Anterior cingulate cortex (tissue), 58 donors: ENCODE results near the gene OR6T1.

ENCODE experiments used
- DNase-seq, 58 donors: peaks; one replicate each; lab custom pipeline; 2025; lab: John Stamatoyannopoulos, UW

The OR6T1 gene

DNA sequence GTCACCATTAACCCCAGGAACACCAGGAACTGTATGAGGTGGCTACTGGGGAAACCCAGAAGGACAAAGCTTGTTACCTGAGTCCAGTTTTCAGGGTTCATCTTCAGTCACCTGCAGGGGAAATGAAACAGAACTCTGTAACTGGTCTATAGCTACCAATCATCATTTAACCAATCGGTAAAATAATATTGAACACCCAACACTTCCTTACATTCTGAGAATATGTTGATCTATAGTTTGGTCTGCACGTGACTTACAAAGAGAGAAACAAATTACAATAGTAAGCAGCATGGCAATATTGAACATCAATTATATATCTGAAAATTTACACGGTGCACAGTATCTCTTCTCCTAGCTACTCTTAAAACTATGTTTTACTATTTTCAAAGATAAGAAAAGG, at the start of gene OR6T1:
TSS of gene OR6T1 (minus strand) at position 101 of the 400 bp plus-strand sequence. CDS start at position 101, 0 bp downstream.
- no peak for DNase-seq

GRCh38 chr11:123979311-123979710, 35.7 kb upstream of the OR6T1 start:
- no peak for DNase-seq

GRCh38 chr11:123977731-123978347, 34.2 kb upstream of the OR6T1 start, which contains the start of gene OR10S1:
OR10S1 (minus strand) TSS chr11:123977781; CDS start chr11:123977664, 117 bp downstream.
- DNase-seq = no peak

DNA sequence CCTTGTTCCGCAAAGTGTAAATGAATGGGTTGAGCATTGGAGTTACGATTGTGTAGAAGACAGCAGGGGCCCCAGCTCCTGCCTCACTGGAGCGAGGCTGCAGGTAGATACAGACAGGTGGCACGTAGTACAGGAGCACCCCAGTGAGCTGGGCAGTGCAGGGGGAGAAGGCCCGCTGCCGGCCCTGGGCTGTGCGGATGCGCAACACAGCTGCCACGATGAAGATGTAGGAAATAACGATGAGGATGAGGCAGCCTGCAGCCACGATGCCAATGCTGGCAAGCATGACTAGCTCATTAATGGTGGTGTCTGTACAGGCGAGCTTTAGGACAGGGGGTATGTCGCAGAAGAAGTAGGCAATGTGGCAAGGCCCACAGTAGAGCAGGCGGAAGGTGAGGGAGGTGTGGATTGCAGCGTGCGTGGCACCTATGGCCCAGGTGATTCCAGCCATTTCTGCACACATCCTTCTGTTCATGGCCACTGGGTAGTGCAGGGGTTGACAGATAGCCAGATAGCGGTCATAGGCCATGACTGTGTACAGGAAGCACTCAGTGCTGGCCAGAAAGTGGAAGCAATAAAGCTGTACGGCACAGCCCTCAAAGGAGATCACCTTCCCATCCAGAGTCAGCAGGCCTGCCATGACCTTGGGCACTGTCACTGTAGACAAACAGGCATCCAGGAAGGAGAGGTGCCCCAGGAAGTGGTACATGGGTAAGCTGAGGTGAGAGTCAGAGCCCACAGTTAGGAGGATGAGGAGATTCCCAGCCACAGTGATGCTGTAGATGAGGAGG, 33.3 kb upstream of the OR6T1 start:
- DNase-seq = no peak

DNA sequence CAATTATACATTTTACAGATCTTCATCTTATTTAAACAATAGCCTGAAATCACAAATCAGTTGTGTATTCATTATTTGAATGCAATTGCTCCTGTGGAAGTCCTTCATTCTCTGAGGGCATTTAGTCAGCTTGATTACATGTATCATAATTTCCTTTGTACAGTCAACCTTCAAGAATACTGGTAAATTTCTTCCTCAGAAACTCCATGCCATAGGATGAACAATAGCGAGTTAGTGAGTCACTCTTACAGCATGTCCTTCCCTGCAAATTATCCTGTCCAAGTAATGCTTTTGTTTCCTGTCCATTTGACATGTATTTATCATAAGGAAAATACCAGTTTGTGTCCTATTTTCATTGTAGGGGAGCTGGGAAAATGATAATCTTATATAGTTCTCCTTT, 30.2 kb upstream of the OR6T1 start:
- no peak for DNase-seq

DNA sequence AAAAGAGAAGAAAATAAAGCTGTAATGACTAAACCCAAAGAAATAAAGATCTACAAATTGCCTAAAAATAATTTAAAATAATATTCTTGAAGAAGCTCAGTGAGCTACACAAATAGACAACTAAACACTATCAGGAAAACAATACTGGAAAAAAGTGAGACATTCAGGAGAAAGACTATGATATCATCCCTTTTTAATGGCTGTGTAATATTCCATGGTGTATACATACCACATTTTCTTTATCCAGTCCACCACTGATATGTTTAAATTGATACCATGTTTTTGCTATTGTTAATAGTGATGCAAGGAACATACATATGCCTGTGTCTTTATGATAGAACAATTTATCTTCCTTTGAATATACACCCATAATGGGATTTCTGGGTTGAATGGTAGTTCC, 13.1 kb upstream of the OR6T1 start:
- no peak for DNase-seq

- DNase-seq = no peak
Observed at GRCh38 chr11:123945132-123945531, 1.5 kb upstream of the OR6T1 start.

DNA sequence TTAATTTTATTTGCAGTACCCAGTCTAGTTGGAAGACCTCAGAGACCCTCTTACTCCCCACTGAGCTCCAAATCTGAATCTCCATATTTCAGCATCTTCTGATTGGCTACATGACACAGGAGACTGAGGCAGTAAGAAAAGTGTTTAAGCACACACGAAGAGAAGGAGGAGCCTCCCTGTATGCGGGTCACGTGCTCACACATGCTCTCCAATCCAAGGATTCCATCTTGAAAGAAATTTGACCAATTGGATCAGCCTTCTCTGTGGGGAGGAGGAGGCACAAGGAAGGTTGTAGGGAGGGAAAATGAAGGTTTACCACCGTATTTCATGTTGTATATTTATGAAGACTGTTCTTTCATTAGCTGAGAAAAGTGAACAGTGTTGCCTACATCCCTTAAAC, 1.2 kb downstream of the OR6T1 start:
- no peak for DNase-seq

GRCh38 chr11:123939317-123939716, 4.3 kb downstream of the OR6T1 start, which contains the start of gene OR4D5:
OR4D5 (plus strand) TSS chr11:123939617; CDS start chr11:123939617, 0 bp downstream.
- no peak for DNase-seq

DNA sequence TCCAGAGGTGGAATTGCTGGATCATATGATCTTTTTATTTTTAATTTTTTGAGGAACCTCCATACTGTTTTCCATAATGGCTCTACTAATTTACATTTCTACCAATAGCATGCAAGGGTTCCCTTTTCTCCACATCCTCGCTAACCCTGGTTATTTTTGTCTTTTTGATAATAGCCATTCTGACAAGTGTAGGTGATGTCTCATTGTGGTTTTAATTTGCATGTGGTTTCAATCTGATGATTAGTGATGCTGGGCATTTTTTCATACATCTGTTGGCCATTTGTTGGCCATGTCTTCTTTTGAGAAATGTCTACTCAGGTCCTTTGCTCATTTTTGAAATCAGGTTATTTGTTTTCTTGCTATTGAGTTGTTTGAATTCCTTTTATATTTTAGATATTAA, 19.6 kb downstream of the OR6T1 start:
- no peak for DNase-seq

DNA sequence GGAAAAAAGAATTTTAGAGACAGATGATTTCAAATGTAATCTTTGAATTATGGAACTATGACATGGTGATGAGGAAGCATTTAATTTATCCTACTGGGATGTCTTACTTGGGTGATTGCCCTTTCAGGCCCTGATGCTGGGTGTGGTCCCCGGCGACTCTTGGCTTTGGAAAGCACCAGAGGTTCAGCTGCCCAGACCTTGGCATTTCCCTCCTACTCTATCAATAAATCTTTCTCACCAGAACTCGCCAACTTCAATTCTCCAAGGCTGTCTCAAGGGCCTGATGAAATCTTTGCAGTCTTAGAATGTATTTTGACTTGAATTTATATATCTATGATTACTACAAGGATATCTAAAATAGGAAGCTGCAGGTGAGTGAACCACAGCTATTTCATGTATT, 22.7 kb downstream of the OR6T1 start:
- DNase-seq = no peak

DNA sequence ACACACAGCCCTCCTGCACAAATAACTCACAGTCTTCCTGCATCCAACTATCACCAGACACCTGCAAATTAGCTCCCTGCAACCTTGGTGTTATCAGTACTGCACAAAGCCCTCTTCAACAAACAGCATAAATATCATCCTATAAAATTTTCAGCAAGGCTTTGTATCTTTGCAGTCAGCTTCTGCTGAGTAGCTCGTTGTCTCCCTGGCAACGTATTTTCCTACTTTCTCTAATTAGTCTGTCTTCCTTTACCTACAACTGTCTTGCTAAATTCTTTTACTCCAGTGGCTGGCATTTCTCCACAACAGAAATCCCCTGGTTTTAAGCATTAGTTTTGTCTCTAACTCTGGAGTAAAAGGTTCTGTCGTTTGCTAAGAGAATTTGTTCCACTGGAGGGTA, 37.8 kb downstream of the OR6T1 start:
- peak in 1 of 58 donors; percentile 3 for DNase-seq

- no peak for DNase-seq
Observed at GRCh38 chr11:123904932-123905331, 38.7 kb downstream of the OR6T1 start.

DNA sequence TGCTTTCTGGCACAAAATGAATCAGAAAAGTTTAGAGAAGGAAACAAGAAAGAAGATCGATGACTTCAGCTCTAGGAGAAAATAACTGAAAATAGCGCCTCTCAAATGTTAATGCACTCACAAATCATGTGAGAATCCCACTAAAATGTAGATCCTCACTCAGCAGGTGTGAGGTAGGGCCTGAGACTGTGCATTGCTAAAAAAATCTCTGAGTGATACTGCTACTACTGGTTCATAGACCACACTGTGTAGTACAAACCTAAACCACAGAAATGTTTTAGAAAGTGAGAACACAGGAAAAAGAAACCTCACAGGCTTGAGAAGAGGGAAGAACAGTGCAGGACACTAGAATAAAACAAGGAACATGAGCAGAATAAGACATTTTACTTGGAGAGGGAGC, 39.7 kb downstream of the OR6T1 start:
- DNase-seq = no peak

DNA sequence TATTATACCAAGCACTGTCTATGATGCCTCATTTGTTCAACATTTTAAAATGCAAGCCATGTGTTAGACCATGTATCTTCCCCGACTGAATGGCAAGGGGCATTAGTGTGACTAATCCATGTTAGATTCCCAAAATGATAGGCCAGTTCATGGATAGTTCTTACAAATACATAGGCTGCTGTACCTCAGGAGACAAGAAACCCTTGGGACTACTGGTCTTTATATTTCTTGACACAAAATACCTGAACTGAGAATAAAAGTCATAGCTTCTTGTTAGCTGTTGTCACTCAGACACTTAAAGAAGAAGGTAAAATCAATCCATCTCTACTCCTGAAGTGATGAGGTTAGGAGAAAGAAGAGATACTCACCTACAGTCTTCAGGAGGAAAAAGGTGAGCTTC, 41.8 kb downstream of the OR6T1 start, which contains the start of gene OR8D4:
TSS of gene OR8D4 (plus strand) at position 301 of the 400 bp plus-strand sequence. CDS start 4,265 bp downstream, outside the sequence.
- no peak for DNase-seq

- no peak for DNase-seq
Observed at GRCh38 chr11:123899792-123900191, 43.8 kb downstream of the OR6T1 start.
